T-helper 2 cell treated with Interferon-gamma antibody and Interleukin-4, amounts not matched to agents 100 ng/mL and 5 ng/mL, for 36 hours (primary cell): ENCODE measurements around the gene DIP2A. TPM values are rescaled to one million over a fixed set of nuclear protein-coding genes. Genes with fewer than 3 reads are reported as not detected.
"Not testable (repeated sequence)": the region's sequence is repeated elsewhere in the genome, so short reads cannot be mapped to it uniquely, and the experiment has no call there.

Experiments
- intact Hi-C: fragments of 100-400 bp; cut with micrococcal nuclease; formaldehyde crosslinking; loops from one replicate; pipeline ENCODE4 v1.15.1; 2023
- total RNA-seq: library from RNA; stranded (reverse); gene quantifications from 2 replicates; pipeline ENCODE4 v1.2.3, GENCODE V29; 2022

The DIP2A gene
- total RNA-seq, 1 donor from 2014 or later, result 47.6 TPM

DNA sequence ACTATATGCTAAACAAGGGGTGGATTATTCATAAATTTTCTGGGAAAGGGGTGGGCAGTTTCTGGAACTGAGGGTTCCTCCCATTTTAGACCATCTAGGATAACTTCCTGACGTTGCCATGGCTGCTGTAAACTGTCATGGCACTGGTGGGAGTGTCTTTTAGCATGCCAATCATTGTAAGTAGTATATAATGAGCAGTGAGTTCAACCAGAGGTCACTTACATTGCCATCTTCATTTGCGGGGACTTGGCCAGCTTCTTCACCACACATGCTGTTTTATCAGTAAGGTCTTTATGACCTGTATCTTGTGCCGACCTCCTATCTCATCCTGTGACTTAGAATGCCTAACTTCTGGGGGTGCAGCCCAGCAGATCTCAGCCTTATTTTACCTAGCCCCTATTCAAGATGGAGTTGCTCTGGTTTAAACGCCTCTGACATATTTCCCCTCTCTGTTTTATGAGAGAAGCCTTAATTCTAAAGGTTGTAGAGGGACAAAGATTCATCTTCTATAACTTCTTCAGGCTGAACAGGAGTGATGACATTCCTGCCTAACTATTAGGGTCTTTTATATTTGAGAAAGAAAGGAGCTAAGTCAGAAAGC, 60.4 kb downstream of the DIP2A start:
- intact Hi-C loops, result no loop called here

DNA sequence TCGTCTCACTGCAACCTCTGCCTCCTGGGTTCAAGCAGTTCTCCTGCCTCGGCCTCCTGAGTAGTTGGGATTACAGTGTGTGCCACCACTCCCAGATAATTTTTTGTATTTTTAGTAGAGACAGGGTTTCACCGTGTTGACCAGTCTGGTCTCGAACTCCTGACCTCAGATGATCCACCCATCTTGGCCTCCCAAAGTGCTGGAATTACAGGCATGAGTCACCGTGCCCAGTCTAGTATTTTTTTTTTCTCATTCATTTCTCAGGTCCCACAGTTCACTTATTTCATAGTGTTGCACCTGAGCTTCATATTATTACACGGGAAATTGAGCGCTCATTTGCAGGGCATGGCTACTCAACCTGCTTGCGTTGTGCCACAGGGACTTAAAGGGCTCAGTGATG, 68.7 kb downstream of the DIP2A start:
- intact Hi-C loops, result not testable (repeated sequence)

DNA sequence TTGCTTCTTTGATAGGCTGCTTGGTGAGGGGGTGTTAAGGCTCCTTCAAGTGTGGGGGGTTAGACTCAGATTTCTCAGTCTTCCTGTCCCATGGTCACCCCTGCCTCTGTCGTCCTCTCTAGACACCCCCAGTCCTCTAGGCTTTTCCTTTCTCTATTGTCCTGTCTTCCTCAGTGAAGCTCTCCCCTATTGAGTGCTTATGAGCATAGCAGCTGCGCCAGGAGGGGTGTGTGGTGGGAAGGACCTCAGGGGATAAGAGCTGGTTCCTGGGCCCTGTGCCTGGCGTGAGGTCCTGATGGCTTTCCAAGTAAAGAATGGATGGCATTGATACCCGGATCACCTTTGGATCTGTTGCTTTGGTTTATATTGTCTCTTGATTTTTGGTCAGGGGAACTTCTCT, 69.1 kb downstream of the DIP2A start:
- intact Hi-C loops, result no loop called here

DNA sequence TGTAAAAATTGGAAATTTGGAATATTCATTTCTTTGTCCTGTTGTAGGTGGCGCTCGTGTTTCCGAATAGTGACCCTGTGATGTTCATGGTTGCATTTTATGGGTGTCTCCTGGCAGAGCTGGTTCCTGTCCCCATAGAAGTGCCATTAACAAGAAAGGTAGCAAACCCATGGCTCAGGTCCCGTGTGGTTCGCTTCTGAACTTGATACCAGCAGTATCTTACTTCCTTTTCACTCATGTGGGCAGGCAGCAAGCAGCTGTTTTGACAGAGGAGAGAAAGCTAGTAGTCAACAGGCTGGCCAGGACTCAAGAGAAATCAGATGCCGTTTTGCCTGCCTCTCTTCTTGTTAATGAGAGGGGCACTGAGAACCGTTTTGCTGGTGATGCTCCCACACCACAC, 73.4 kb downstream of the DIP2A start:
- intact Hi-C loops, result no loop called here

DNA sequence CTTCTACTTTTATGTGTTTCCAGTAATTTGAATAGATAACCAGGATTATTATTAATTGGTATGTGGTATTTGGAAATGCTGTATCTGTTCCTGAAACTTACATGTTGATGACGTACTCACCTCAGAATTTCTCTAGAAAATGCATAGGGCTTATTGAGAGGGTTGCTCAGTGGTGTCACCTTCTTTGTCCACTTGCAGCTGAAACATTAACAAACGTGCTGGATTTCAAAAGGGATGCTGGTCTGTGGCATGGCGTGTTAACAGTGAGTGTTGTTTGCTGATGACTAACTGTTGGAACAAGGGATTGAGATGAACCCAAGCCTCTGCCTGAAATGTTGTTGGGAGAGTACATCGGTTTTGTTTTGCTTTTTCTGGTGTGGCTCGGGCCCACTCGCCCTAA, 78.3 kb downstream of the DIP2A start:
- intact Hi-C loops, result no loop called here

DNA sequence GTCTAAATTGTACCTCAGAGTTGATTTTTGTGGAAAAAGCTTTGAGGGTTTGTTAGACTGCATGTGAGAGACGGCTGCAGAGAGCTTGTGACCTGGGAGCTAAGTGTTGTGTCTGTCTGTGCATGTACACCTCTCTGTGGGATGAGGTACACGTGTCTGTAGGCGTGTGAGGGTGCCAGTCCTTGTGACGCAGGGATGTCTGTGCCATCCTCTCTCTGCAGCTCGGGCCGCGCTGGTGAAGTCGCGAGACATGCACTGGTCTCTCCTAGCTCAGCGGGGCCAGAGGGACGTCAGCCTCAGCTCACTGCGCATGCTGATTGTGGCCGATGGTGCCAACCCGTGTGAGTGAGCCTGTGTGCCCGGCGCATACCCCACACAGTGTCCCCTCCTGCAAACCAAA, 79.6 kb downstream of the DIP2A start:
- intact Hi-C loops, result no loop called here

DNA sequence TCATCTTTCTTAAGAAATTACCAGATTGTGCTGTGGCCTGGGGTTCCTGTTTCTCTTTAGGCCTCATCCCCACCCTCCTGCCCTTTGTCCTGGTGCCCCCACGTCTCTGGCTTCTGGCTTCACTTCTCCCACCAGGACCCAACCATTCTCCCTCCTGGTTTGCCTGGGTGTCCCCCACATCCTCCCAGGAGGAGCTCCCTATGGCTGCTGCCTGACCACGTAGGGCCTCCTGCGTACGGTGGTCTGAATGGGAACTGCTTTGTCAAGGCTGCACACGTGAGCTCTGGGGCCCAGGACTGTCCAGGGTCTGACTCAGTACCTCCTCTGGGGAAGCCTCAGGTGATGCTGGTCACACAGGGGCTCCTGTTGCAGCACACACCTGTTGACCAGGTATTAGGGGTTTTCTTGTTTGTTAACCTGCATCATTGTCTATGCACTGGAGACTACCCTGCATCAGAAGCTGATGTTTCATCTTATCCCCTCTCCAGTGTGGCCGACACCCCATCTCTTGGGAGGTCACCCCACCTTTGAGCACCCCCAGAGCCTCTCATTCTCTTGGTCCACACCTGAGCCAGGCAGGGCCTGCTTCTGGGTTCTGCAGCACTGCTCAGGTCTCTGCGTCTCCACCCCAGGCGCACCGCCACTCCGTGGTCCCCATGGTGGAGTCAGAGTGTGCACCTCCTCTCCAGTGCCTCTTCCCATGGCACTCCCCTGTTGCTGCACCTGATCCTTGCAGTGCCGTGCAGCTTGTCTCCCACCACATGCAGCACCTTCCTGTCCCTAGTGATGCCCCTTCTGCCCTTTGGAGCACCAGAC, 80.4 kb downstream of the DIP2A start:
- intact Hi-C loops, result no loop called here

DNA sequence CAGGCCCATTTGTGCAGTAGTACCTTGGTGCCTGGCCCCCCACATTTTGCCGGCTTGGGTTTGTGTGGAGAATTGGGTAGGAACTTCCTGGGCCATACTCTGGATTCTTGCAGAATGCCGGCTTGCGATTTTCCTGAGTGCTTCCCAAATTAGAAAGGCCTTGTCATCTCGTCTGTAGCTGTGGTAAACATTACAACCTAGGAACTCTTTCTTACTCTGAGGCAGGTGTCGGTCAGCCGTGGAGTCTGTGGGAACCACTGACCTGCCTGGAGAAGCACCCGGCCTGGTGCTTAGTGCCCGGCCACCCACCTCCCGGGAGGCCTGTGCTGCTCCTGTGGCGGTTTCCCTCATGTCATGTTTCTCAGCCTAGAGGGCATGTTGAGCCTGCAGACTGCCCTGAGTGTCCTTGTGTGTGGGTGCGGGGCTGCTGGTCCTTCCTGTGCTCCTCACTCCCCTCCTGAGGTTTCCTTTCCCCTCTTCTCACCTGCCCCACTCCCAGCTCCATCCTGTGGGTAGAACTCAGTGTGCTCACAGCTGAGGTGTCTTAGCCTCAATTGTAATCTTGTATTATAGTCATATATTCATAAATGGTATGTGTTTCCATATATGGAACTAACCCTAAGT, 81.5 kb downstream of the DIP2A start:
- intact Hi-C loops, result no loop called here

DNA sequence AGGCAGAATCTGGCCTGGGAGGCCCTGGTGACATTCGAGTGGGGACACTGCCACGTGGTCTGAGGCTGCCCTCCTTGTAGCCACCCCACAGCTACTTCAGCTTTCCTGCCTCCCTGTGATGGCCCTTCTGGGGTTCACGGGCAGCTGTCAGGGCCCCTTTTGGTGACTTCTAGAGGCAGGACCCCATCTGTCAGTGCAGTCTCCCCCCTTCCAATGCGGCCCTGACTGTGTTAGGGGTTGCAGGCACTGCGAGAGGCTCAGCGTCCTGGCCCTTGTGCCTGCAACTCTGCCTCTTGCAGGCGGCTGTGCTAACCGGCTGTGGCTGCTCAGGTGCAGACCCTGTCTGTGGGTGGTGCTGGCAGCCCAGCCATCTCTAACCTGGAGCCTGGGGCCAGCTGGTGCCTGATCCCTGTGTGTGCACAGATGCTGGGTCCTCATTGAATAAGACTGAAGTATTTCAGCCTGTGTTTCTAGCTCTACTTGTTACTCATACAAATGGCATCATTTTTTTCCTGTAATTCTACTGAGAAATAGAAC, 84.0 kb downstream of the DIP2A start:
- intact Hi-C loops, result no loop called here

DNA sequence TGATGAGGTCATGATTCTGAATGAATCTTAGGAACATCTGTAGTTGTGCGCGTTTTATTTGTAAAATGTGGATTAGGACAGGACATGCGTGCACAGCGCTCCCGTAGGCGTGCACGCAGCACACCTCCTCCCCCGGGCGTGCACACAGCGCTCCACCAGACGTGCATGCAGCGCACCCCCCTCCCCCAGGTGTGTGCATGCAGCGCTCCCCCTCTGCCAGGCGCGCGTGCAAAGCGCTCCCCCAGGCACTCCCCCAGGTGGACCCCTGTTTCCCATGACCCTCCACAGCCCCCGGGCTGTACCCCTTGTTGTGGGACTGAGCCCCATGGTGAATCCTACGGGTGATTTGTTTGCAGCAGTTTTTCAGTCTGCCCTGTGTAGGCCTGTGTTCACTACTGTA, 84.6 kb downstream of the DIP2A start:
- intact Hi-C loops, result no loop called here

DNA sequence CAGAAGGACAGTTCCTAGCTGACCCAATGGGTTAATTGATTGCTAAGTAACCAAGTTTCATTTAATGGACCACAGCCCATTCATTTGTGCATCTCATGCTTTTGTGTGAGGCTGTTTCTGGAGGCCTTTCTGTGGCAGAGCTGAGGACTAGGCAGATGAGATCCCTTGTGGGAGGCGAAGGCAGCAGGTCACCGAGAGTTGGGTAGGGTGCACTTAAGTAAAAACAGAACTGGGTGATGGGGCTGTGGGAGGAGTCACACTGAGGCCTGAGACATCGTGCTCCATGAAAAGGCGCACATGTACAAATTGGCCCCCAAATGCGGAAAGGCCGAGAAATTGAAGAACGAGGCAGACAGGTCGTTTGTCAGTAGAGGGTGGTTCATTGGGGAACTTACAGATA, 85.3 kb downstream of the DIP2A start:
- intact Hi-C loops, result no loop called here

DNA sequence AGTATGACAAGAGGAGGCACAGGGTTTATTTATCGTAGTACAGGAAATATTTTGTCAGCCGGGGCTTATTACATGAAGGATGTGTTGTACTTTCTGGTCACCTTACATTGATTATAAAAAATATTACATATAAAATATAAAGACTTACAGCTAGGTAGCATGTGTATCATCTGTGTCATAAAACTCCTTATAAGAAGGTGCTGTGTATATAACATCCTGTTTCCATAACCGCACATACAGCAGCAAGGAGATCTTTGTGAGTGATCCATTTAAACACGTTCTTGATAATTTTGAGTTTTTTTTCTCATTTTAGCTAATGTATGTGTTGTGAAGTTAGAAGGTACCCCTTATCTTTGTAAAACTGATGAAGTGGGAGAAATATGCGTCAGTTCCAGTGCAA, 86.1 kb downstream of the DIP2A start:
- intact Hi-C loops, result no loop called here

DNA sequence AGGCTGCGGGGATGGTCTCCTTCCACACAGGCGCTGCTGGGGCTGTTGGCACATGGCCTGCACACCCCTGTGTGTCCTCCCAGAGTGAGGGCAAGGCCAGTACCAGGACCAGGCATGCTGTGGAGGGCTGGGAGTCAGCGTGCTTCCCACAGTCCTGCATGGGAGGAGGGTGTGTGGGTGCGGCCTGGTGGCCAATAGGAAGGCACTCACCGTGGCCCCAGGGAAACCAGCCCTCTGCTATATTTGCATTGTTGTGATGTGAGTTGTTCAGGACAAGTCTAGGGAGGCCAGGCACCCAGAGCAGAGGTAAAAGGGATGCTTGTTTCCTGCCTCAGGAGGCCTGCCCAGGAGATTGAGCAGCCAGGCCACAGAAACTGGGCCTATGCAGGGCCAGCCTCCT, 86.7 kb downstream of the DIP2A start:
- intact Hi-C loops, result no loop called here

DNA sequence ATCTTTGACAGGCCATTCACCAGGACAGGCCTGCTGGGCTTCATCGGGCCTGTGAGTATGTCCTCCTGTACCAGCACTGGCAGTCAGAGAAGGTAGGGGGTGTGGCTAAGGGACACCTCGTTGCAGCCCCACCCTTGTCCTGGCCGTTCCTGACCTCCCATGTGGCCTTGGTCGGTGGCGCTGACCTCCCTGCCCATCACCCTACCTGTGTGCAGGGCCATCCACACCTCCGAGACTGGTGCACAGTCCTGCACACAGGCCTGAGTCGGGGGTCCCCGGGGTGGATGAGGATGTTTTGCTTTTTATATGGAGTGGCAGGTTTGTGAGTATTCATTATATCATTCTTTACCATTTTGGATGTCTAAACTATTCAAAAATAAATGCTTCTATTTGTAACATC, 87.2 kb downstream of the DIP2A start:
- intact Hi-C loops, result no loop called here

DNA sequence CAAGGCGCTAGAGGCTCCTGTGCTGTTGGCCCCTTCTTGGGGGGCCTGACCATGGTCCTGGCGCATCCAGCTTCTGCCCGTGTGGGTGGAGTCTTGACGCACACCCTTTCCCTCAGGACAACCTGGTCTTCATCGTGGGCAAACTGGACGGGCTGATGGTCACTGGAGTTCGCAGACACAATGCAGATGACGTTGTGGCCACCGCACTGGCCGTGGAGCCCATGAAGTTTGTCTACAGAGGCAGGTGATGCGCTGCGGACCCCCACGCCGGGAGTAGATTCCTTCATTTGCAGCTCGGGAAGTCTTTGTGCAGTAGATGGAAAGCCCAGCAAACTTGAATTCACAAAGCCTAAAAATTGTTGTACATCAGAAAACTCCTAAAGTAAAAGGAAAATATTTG, 88.1 kb downstream of the DIP2A start:
- intact Hi-C loops, result no loop called here

DNA sequence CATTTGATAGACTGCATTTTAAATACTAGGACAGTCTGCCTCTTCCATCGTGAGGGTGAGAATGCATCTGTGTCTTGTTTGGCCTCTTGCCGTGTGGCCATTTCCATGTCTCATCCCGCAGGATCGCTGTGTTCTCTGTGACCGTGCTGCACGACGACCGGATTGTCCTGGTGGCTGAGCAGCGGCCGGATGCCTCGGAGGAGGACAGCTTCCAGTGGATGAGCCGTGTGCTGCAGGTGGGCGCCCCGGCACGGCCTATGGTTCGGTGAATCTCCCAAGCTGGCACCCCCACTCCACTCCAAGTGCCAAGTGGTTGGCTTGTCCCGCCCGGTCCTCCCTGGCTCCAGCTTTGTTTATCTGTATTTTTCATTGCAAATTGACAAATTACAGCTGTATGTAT, 91.0 kb downstream of the DIP2A start:
- intact Hi-C loops, result no loop called here

DNA sequence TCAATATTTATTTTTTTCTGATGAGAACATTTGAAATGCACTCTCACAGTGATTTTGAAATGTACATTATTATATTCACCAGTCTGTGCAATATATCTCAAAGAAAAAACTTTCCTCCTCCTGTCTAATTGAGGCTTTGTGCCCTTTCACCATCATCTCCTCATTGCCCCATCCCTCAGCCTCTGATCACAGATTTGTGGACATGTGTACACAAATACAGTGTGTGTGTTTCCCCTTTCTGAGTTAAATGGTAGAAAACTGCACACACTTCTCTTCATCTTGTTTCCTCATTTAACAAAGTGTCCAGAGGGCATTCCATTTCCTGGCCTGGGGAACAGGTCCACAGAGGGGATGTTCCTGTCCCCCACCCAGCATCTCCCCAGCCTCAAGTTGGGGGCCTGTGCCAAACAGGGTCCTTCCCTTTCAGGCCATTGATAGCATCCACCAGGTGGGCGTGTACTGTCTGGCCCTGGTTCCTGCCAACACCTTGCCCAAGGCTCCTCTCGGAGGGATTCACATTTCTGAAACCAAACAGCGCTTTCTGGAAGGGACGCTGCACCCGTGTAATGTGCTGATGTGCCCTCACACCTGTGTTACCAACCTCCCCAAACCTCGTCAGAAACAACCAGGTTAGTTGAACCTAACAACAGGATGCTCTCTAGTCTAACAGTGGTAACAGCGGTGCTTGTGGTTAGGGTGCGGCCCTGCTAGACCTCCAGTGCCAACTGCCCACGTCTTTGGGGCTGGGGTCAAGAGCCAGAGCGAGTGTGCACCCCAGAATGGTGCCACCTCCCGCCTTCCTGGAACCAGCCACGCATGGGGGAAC, 91.6 kb downstream of the DIP2A start:
- intact Hi-C loops, result no loop called here

DNA sequence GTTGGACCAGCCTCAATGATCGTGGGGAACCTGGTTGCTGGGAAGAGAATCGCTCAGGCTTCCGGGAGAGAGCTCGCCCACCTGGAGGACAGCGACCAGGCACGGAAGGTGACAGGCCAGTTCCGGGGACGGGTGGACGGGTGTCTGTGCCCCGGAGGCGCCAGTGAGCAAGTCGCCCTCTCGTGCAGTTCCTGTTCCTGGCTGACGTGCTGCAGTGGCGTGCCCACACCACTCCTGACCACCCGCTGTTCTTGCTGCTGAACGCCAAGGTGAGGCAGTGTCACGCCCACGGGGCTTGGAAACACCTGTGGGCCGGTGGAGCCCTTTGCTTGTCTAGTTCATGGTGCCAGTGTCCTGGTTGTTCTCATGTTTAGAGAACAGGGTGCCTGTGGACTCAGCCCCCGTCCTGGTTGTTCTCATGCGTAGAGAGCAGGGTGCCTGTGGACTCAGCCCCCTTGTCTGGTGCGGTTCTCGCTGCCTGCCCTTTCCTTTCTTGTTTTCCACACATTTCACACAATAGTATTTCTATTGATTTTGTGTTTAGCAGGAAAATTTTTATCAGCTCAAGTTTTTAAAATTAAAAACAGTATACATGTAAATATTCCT, 93.0 kb downstream of the DIP2A start:
- intact Hi-C loops, result no loop called here

DNA sequence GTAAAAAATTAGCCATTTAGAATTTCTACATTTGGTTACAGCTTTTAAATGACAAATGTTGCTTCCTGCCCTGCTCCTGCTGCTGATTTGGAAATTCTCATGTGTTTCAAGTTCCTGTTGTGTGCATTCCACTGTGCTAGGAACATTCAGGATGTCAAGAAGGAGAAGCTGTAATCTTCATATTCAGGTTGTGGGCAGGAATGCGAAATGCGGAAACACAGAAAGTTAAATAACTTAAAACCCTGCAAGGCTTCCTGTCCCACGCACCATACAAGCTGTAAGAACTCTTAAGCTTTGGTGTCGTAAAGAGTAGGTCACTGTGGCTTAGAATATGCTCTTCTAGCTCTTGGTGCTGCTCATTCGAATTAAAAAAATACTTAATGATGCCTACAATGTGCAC, 93.6 kb downstream of the DIP2A start:
- intact Hi-C loops, result no loop called here

DNA sequence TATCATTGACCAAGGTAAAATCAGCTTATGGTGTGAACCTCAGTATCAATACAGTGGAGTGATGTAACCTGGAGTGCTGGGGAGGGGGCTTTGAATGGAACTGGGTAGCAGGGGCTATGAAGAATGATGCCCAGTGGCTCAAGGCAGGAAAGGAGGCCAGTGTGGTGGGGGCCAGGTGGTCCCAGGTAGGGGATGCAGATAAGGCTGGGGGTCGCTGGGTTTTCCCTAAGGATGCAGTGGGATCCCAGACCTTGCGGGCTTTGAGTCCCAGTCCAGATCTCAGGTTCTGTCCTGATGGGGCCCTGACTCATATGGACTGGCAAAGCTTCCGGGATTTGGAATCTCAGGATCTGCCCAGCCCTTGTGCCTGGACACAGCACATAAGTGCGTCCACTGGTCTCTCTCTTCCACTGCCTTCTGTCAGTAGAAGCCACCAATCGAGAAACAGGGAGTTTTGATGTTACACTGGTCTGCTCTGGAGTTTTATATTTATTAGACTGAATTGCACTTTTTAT, 94.2 kb downstream of the DIP2A start:
- intact Hi-C loops, result no loop called here

DNA sequence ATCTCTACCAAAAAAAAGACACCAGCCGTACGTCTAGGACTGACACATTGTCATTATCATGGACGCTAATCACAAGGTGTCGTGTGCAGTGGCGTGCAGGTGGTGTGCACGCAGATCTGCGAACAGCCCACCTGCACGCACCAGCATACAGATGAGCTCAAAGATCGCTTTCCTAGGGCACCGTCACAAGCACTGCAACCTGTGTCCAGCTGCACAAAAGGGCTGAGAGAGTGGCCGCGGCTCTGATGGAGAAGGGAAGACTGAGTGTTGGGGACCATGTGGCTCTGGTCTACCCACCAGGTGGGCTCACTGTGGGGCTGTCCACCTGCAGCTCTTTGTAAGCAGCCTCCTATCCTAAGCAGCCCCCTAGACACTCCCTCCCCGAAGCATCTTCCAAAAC, 95.3 kb downstream of the DIP2A start:
- intact Hi-C loops, result no loop called here
